Measurements from ENCODE around the gene ATXN7.

ATXN7 gene

DNA sequence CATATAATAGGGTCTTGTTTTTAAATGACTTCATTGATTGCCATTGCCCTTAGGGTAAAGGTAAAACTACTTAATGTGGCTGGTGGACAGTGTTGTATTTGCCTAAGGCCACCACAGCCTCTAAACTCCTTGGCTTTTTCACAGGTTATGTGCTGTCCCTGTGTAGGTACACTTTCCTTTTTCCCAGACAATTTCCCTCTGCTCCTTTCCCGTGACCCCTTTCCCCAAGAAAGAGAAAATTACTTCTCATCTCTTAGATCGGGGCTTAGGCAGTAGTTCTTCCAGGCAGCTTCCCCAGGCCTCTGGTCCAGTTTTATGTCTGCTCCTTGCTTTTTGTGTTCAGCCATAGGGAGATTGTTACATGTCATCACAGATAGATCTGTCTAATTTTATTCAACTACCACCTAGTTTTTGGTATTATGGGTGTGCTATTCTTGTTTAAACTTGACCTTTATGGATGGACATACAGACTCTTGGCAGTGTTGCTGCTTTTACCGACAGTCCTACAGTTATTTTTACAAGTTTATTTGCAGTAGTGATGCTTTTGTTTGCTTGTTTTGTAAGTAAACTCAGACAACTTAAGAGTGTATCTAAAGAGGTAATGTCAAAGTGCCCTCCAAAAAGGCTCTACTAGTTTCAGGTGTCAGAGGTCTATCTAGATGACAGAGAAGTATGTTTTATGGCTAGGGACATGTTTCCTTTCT, 69.0 kb downstream of the ATXN7 start:
- Histone ChIP-seq H3K27me3 (ENCODE audit: control insufficient read depth in 1 of 2, insufficient read depth in 2 of 2, low read length in 2 of 2) (no peaks in the 10 kb centered on the region), H3K9ac (ENCODE audit: low read depth in 1 of 2, low read length in 2 of 2) (no peak overlapping the region), H3K4me1 (ENCODE audit: control insufficient read depth in 1 of 2, insufficient read depth in 2 of 2, low read length in 2 of 2) (peaks cover 32 to 49% of the 10 kb centered on the region in 2 donors), H3K4me3 (ENCODE audit: low read depth in 1 of 2, low read length in 2 of 2) (no peak overlapping the region), H3K36me3 (ENCODE audit: control insufficient read depth in 1 of 2, insufficient read depth in 2 of 2, low read length in 2 of 2) (peaks cover 3 to 5% of the 10 kb centered on the region in 2 donors), H3K9me3 (ENCODE audit: control insufficient read depth in 1 of 2, low read length in 2 of 2) (no peaks in the 10 kb centered on the region), H3K27ac (ENCODE audit: low read depth, low read length) (no peak overlapping the region)

DNA sequence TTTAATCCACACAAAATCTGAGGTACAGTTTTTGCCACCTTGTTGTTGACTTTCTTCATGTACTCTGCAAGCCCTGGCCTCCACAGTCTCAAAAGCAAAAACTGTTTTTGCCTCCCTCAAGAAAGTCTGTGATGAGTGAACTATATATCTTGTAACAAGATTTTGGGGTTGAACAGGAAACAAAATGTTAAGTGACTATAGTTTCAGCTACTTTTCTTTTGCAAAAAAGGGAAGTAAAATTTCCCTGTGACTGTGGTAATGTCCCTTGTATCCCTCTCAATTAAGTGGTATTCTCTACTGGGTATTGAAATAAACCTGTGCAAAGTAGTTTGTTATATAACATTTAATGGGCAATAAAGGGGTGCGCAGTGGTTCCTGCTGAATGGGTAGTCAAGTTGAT, 69.8 kb downstream of the ATXN7 start:
- no peak overlapping the region for H3K27ac ChIP-seq (ENCODE audit: low read depth, low read length)
- H3K9me3 ChIP-seq (ENCODE audit: control insufficient read depth in 1 of 2, low read length in 2 of 2) = no peaks in the 10 kb centered on the region

DNA sequence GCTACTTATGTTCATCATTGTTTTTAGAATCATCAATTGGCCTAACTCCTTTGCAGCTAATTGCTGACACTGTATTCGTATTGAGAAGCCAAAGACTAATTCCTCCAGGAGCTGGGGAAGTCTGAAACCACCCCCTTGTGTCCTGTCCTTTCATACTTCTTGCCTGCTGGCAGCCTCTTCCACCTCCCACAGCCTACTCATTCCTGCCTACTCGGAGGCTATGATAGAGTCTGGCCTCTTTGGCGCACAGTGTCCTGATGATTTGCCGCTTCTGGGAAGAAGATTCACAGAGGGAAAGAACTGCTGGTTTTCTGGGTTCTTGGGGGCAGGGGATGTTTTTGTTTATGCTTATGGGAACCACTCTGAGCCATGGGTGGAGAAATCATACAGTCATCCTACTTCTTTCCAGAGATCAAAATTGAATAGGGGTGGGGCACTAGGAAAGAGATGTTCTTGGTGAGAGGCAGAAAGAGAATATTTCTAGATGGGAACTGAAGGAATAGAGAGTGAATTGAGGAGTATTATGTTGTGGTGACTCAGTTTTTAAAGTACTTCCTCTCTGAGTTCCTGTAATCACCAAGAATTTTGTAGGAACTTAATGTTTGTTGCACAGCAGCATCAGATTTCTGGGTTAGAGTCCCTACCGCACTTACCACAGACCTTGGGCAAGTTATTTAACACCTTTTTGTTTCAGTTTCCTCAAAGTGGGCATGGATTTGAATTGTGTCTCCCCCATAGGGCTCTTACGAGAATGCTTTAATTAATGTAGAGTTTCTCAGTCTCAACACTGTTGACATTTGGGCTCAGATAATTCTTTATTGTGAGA, 70.6 kb downstream of the ATXN7 start:
- no peak overlapping the region for H3K27ac ChIP-seq (ENCODE audit: low read depth, low read length)
- no peak overlapping the region for H3K4me3 ChIP-seq (ENCODE audit: low read depth in 1 of 2, low read length in 2 of 2)
- no peaks in the 10 kb centered on the region for H3K27me3 ChIP-seq (ENCODE audit: control insufficient read depth in 1 of 2, insufficient read depth in 2 of 2, low read length in 2 of 2)
- peaks cover 0 to 3% of the 10 kb centered on the region in 2 donors for H3K36me3 ChIP-seq (ENCODE audit: control insufficient read depth in 1 of 2, insufficient read depth in 2 of 2, low read length in 2 of 2)
- no peaks in the 10 kb centered on the region for H3K9me3 ChIP-seq (ENCODE audit: control insufficient read depth in 1 of 2, low read length in 2 of 2)
- H3K9ac ChIP-seq (ENCODE audit: low read depth in 1 of 2, low read length in 2 of 2) = no peak overlapping the region
- peaks cover 41 to 60% of the 10 kb centered on the region in 2 donors for H3K4me1 ChIP-seq (ENCODE audit: control insufficient read depth in 1 of 2, insufficient read depth in 2 of 2, low read length in 2 of 2)

More for the DNA sequence above, 69.8 kb downstream of the ATXN7 start:
- Histone ChIP-seq H3K4me3 (ENCODE audit: low read depth in 1 of 2, low read length in 2 of 2) (no peak overlapping the region), H3K36me3 (ENCODE audit: control insufficient read depth in 1 of 2, insufficient read depth in 2 of 2, low read length in 2 of 2) (peaks cover 3% of the 10 kb centered on the region in 2 donors), H3K27me3 (ENCODE audit: control insufficient read depth in 1 of 2, insufficient read depth in 2 of 2, low read length in 2 of 2) (no peaks in the 10 kb centered on the region), H3K4me1 (ENCODE audit: control insufficient read depth in 1 of 2, insufficient read depth in 2 of 2, low read length in 2 of 2) (peaks cover 39 to 57% of the 10 kb centered on the region in 2 donors), H3K9ac (ENCODE audit: low read depth in 1 of 2, low read length in 2 of 2) (no peak overlapping the region)

DNA sequence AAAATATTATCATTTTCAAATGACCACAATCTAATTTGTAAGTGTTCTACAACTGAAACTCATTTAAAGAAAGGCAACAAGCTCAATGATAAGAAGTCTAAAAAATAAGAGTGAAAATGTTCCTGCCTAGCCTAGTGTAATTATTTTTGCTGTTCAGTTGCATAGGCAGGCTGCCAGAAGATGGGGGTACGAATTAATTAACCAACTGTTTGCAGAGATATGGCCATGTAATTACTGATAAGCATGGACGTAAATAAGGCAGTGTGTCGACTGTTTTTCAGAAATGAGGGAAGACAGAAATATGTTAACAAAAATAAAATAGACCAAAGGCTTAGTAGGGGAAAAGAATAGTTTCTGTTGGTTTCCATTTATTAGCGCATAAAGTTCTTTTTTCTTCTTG, 73.3 kb downstream of the ATXN7 start:
- no peak overlapping the region for H3K9ac ChIP-seq (ENCODE audit: low read depth in 1 of 2, low read length in 2 of 2)
- no peak overlapping the region for H3K4me3 ChIP-seq (ENCODE audit: low read depth in 1 of 2, low read length in 2 of 2)
- peaks cover 41 to 60% of the 10 kb centered on the region in 2 donors for H3K4me1 ChIP-seq (ENCODE audit: control insufficient read depth in 1 of 2, insufficient read depth in 2 of 2, low read length in 2 of 2)
- peaks cover 0 to 3% of the 10 kb centered on the region in 2 donors for H3K36me3 ChIP-seq (ENCODE audit: control insufficient read depth in 1 of 2, insufficient read depth in 2 of 2, low read length in 2 of 2)
- H3K9me3 ChIP-seq (ENCODE audit: control insufficient read depth in 1 of 2, low read length in 2 of 2) = no peaks in the 10 kb centered on the region
- H3K27ac ChIP-seq (ENCODE audit: low read depth, low read length) = no peak overlapping the region
- H3K27me3 ChIP-seq (ENCODE audit: control insufficient read depth in 1 of 2, insufficient read depth in 2 of 2, low read length in 2 of 2) = no peaks in the 10 kb centered on the region

DNA sequence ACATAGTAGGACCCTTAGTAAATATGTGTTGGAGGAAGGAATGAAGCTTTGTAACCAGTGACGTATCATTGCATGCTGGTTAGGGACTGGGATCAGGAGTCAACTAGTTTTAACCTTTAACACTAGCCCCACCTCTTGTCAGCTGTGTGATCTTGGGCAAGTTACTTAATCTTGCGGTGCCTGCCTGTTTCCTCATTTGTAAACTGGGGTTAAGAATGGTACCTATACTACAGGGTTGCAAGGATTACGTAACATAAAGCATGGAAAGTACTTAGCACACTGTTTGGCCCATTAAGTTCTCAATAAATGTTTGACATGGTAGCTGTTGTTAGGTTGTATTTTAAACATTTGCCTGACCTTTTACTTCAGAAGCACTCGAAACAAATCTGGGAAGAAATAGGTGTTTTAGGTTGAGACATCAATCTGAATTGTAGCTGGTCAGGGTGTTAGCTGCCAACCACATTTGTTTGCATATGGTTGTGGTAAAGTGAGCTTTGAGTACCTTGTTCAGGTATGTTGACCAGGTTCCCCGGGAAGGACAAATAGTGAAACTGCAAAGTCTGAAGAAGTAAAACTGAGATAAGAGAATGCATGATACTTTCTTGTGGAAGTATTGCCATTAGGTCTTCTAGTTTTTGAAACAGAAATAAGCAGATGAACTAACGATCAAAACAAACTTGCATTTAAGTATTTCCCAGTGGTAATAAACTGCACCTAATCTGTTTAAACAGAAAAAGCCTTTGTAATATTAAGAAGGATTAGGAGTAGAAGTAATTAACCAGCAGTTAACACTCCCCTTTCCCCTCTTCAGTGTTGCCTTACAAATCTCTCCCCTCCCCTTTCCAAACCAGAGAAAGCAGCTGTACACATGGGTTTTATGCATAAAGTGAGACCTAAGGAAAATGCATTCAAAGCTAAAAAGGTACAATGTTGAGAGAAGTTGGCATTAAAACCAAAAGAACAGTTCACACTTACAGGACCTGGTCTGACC, 74.3 kb downstream of the ATXN7 start:
- Histone ChIP-seq H3K27ac (ENCODE audit: low read depth, low read length) (no peak overlapping the region), H3K27me3 (ENCODE audit: control insufficient read depth in 1 of 2, insufficient read depth in 2 of 2, low read length in 2 of 2) (no peaks in the 10 kb centered on the region), H3K9me3 (ENCODE audit: control insufficient read depth in 1 of 2, low read length in 2 of 2) (no peaks in the 10 kb centered on the region), H3K4me1 (ENCODE audit: control insufficient read depth in 1 of 2, insufficient read depth in 2 of 2, low read length in 2 of 2) (peaks cover 35 to 54% of the 10 kb centered on the region in 2 donors), H3K36me3 (ENCODE audit: control insufficient read depth in 1 of 2, insufficient read depth in 2 of 2, low read length in 2 of 2) (peaks cover 0 to 3% of the 10 kb centered on the region in 2 donors), H3K4me3 (ENCODE audit: low read depth in 1 of 2, low read length in 2 of 2) (peak overlapping the region; percentile 10 to 17), H3K9ac (ENCODE audit: low read depth in 1 of 2, low read length in 2 of 2) (no peak overlapping the region)

DNA sequence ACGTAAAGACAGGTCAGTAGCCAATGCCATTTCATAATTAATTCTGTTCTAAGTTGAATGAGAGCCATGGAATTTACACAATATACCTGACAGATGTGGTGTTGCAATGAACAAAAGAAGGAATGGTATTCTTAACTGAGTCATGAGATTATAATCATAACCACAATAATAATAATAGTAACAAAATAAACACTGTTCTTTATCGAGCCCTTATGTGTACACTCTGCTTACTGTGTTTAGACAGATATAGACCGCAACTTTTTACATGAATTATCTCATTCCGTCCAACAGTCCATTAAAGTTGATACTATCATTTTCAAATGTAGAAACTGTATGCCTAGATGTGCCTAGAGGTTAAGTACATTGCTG, 76.7 kb downstream of the ATXN7 start:
- Histone ChIP-seq H3K36me3 (ENCODE audit: control insufficient read depth in 1 of 2, insufficient read depth in 2 of 2, low read length in 2 of 2) (peaks cover 0 to 7% of the 10 kb centered on the region in 2 donors), H3K9me3 (ENCODE audit: control insufficient read depth in 1 of 2, low read length in 2 of 2) (no peaks in the 10 kb centered on the region), H3K9ac (ENCODE audit: low read depth in 1 of 2, low read length in 2 of 2) (no peak overlapping the region), H3K27ac (ENCODE audit: low read depth, low read length) (no peak overlapping the region), H3K27me3 (ENCODE audit: control insufficient read depth in 1 of 2, insufficient read depth in 2 of 2, low read length in 2 of 2) (no peaks in the 10 kb centered on the region), H3K4me1 (ENCODE audit: control insufficient read depth in 1 of 2, insufficient read depth in 2 of 2, low read length in 2 of 2) (peaks cover 27 to 37% of the 10 kb centered on the region in 2 donors), H3K4me3 (ENCODE audit: low read depth in 1 of 2, low read length in 2 of 2) (no peak overlapping the region)

DNA sequence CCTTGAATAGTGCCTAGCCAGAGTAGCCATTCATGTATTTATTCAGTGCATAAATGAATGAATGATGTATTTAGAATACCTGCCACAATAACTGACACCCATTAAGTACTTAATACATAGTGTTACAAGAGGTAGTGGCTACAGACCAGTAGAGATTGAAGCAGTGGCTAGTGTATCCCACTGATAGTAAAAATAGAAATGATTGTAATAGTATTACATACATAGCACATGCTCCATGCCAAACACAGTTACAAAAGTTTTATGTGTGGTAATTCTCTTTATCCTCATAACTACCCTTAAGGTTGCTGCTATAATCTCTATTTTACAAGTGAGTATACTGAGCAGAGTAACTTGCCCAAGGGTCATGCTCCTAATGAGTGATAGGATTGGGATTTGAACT, 78.9 kb downstream of the ATXN7 start:
- peaks cover 0 to 7% of the 10 kb centered on the region in 2 donors for H3K36me3 ChIP-seq (ENCODE audit: control insufficient read depth in 1 of 2, insufficient read depth in 2 of 2, low read length in 2 of 2)

DNA sequence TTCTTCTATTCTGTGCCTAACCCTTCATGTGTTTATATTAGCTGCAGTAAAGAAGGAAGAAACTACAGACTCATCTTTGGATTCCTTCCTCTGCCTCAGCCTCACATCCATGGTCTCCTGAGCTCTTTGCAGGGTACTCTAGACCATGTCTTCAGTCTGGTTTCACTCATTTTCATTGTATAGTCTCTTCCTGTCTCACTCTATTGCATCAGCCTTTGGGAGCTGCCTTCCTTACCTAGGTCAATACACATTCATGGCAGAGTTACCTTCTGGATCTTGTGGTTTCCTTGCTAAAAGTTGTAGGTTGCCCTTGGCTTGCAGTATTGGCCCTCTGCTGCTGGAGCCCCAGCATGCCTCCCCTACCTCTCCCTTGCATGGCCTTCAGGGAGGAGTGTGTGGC, 80.0 kb downstream of the ATXN7 start:
- no peak overlapping the region for H3K27ac ChIP-seq (ENCODE audit: low read depth, low read length)
- H3K4me1 ChIP-seq (ENCODE audit: control insufficient read depth in 1 of 2, insufficient read depth in 2 of 2, low read length in 2 of 2) = peaks cover 8 to 12% of the 10 kb centered on the region in 2 donors
- no peak overlapping the region for H3K4me3 ChIP-seq (ENCODE audit: low read depth in 1 of 2, low read length in 2 of 2)
- H3K36me3 ChIP-seq (ENCODE audit: control insufficient read depth in 1 of 2, insufficient read depth in 2 of 2, low read length in 2 of 2) = peaks cover 0 to 7% of the 10 kb centered on the region in 2 donors
- H3K27me3 ChIP-seq (ENCODE audit: control insufficient read depth in 1 of 2, insufficient read depth in 2 of 2, low read length in 2 of 2) = no peaks in the 10 kb centered on the region
- H3K9ac ChIP-seq (ENCODE audit: low read depth in 1 of 2, low read length in 2 of 2) = no peak overlapping the region
- no peaks in the 10 kb centered on the region for H3K9me3 ChIP-seq (ENCODE audit: control insufficient read depth in 1 of 2, low read length in 2 of 2)

More for the DNA sequence above, 78.9 kb downstream of the ATXN7 start:
- H3K9ac ChIP-seq (ENCODE audit: low read depth in 1 of 2, low read length in 2 of 2) = no peak overlapping the region
- peaks cover 18 to 23% of the 10 kb centered on the region in 2 donors for H3K4me1 ChIP-seq (ENCODE audit: control insufficient read depth in 1 of 2, insufficient read depth in 2 of 2, low read length in 2 of 2)
- H3K9me3 ChIP-seq (ENCODE audit: control insufficient read depth in 1 of 2, low read length in 2 of 2) = no peaks in the 10 kb centered on the region
- no peak overlapping the region for H3K4me3 ChIP-seq (ENCODE audit: low read depth in 1 of 2, low read length in 2 of 2)
- H3K27me3 ChIP-seq (ENCODE audit: control insufficient read depth in 1 of 2, insufficient read depth in 2 of 2, low read length in 2 of 2) = no peaks in the 10 kb centered on the region
- H3K27ac ChIP-seq (ENCODE audit: low read depth, low read length) = no peak overlapping the region

DNA sequence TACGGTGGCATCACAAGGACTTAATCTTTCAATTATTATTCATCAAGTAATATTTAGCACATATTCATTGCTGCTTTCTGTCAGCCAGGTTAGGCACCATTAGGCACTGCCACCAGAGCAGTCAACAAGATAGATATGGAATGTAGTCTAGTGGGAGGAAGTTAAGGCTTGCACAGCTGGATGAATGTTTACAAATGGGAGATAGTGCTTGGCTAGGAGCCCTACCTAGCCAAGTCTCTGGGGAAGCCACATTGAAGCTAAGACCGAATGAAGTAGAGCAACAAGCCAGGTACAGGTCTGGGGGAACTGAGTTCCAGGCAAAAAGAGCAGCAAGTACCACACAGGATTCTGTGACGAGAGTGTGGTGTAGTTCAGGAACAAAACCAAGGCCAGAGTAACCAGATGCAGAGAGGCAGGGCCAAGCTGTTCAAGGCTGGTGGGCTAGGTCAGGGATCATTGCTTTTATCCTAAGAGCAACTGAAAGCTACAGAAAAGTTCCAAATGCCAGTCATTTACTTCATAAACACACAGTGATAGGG, 82.0 kb downstream of the ATXN7 start:
- Histone ChIP-seq H3K9me3 (ENCODE audit: control insufficient read depth in 1 of 2, low read length in 2 of 2) (no peaks in the 10 kb centered on the region), H3K9ac (ENCODE audit: low read depth in 1 of 2, low read length in 2 of 2) (no peak overlapping the region), H3K36me3 (ENCODE audit: control insufficient read depth in 1 of 2, insufficient read depth in 2 of 2, low read length in 2 of 2) (peaks cover 0 to 7% of the 10 kb centered on the region in 2 donors), H3K4me1 (ENCODE audit: control insufficient read depth in 1 of 2, insufficient read depth in 2 of 2, low read length in 2 of 2) (peaks cover 8 to 14% of the 10 kb centered on the region in 2 donors), H3K27me3 (ENCODE audit: control insufficient read depth in 1 of 2, insufficient read depth in 2 of 2, low read length in 2 of 2) (no peaks in the 10 kb centered on the region), H3K27ac (ENCODE audit: low read depth, low read length) (no peak overlapping the region), H3K4me3 (ENCODE audit: low read depth in 1 of 2, low read length in 2 of 2) (no peak overlapping the region)
